ENCODE results near the gene HS6ST3. TPM values are rescaled to one million over a fixed set of nuclear protein-coding genes. Genes with fewer than 3 reads are reported as not detected.

The HS6ST3 gene
- total RNA-seq, 1 donor, result under 0.01 TPM

DNA sequence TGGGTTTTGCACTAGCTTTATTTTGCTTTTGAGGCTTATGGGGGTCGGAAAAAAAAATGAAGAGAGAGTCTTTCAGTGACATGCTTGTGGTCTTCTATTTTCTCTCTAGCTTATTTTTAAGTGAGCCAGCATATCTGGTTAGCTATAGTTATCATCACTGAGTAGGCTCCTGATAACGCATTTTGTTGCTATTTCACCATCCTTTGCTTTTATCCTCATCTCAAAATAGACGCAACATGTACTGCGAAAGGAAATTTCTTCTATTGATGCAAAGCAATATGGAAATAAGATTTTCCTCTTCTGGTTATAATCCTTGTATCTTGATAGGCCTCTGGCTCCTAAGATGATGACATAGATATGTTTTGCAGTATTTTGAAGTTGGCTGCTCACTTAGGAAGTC lies 630.5 kb downstream of the HS6ST3 start:
- Histone ChIP-seq H3K4me3 (ENCODE audit: low read length) (no peak overlapping the region), H3K27me3 (ENCODE audit: insufficient read depth, low read length) (no peaks in the 10 kb centered on the region), H3K4me1 (ENCODE audit: insufficient read depth, low read length) (no peaks in the 10 kb centered on the region), H3K9me3 (ENCODE audit: low read depth, low read length) (no peaks in the 10 kb centered on the region)

GRCh38 chr13:96726651-96727050 lies 636.7 kb downstream of the HS6ST3 start:
- Histone ChIP-seq H3K4me3 (ENCODE audit: low read length) (no peak overlapping the region), H3K9me3 (ENCODE audit: low read depth, low read length) (no peaks in the 10 kb centered on the region), H3K4me1 (ENCODE audit: insufficient read depth, low read length) (no peaks in the 10 kb centered on the region), H3K27me3 (ENCODE audit: insufficient read depth, low read length) (no peaks in the 10 kb centered on the region)

- H3K27me3 ChIP-seq (ENCODE audit: insufficient read depth, low read length), result no peaks in the 10 kb centered on the region
- no peaks in the 10 kb centered on the region for H3K4me1 ChIP-seq (ENCODE audit: insufficient read depth, low read length)
- no peak overlapping the region for H3K4me3 ChIP-seq (ENCODE audit: low read length)
- H3K9me3 ChIP-seq (ENCODE audit: low read depth, low read length), result no peaks in the 10 kb centered on the region
Measured at GRCh38 chr13:96728463-96728862, 638.6 kb downstream of the HS6ST3 start.

DNA sequence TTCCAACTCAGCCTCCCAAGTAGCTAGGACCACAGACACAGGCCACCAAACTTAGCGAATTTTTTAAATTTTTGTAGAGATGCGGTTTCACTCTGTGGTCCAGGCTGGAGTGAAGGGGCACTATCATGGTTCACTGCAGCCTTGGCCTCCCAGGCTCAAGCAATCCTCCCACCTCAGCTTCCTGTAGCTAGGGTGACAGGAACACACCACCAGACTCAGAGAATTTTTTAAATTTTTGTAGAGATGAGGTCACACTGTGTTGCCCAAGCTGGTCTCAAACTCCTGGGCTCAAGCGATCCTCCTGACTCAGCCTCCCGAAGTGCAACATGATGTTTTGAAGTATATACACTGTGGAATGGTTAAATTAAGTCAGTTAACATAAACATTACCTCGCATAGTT lies 640.8 kb downstream of the HS6ST3 start:
- Histone ChIP-seq H3K4me3 (ENCODE audit: low read length) (no peak overlapping the region), H3K9me3 (ENCODE audit: low read depth, low read length) (no peaks in the 10 kb centered on the region), H3K27me3 (ENCODE audit: insufficient read depth, low read length) (no peaks in the 10 kb centered on the region), H3K4me1 (ENCODE audit: insufficient read depth, low read length) (no peaks in the 10 kb centered on the region)

DNA sequence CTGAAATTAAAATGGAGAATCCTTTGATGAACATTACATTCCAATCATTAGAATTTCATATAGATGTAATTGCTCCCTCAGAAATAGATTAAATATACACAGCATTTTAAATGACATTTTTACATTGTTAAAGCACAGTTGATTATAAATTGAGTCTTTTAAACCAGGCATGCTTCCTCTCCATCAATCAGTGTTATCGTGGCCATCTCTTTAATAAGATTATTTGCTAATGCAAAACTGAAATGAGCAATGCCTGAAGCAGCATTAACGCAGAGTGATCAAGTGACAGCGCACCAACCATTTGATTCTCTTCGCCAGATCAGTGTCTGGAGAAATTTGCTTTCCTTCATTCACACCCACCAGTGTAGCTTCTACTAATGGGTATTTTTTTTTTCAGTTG lies 644.6 kb downstream of the HS6ST3 start:
- Histone ChIP-seq H3K27me3 (ENCODE audit: insufficient read depth, low read length) (no peaks in the 10 kb centered on the region), H3K4me1 (ENCODE audit: insufficient read depth, low read length) (no peaks in the 10 kb centered on the region), H3K9me3 (ENCODE audit: low read depth, low read length) (no peaks in the 10 kb centered on the region), H3K4me3 (ENCODE audit: low read length) (no peak overlapping the region)

GRCh38 chr13:96741779-96742178 lies 651.9 kb downstream of the HS6ST3 start:
- H3K4me1 ChIP-seq (ENCODE audit: insufficient read depth, low read length), result no peaks in the 10 kb centered on the region
- no peaks in the 10 kb centered on the region for H3K27me3 ChIP-seq (ENCODE audit: insufficient read depth, low read length)
- H3K4me3 ChIP-seq (ENCODE audit: low read length), result no peak overlapping the region
- H3K9me3 ChIP-seq (ENCODE audit: low read depth, low read length), result no peaks in the 10 kb centered on the region

DNA sequence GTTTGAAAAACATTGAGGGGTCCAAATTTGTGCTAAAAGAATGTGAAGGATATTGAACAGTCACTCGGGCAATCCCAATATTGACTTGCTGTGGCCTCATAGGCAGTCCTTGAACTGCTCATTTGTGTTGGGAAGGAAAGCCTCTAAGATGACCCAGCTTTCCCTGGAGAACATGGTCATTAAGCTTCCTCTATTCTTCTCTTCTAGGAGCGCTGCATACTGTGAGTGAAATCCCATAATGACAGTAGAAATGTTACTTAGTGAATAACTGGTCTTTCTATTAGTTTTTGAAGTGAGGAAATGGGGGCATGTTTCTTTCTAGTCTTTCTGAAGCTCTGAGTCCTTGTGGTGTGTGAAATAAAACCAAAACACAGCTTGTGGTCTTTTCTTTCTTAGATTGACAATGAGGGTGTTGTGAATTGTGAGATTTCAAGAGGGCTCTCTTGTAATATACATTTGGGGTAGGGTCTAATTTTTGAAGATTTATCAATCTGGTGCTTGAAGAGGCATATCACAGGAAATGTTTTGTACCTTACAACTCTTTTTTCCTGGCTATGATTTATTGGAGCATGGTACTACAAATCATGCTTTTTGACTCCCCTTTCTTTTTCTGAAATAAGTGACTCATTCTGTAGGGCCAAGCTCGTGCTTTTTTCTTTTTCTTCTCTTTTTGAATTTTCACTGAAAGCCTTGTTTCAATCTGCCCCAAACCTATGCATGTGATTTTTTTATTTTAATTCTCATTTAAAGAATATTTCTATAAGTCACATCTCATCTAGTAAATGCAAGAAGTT lies 653.6 kb downstream of the HS6ST3 start:
- no peaks in the 10 kb centered on the region for H3K4me1 ChIP-seq (ENCODE audit: insufficient read depth, low read length)
- no peak overlapping the region for H3K4me3 ChIP-seq (ENCODE audit: low read length)
- no peaks in the 10 kb centered on the region for H3K27me3 ChIP-seq (ENCODE audit: insufficient read depth, low read length)
- no peaks in the 10 kb centered on the region for H3K9me3 ChIP-seq (ENCODE audit: low read depth, low read length)

DNA sequence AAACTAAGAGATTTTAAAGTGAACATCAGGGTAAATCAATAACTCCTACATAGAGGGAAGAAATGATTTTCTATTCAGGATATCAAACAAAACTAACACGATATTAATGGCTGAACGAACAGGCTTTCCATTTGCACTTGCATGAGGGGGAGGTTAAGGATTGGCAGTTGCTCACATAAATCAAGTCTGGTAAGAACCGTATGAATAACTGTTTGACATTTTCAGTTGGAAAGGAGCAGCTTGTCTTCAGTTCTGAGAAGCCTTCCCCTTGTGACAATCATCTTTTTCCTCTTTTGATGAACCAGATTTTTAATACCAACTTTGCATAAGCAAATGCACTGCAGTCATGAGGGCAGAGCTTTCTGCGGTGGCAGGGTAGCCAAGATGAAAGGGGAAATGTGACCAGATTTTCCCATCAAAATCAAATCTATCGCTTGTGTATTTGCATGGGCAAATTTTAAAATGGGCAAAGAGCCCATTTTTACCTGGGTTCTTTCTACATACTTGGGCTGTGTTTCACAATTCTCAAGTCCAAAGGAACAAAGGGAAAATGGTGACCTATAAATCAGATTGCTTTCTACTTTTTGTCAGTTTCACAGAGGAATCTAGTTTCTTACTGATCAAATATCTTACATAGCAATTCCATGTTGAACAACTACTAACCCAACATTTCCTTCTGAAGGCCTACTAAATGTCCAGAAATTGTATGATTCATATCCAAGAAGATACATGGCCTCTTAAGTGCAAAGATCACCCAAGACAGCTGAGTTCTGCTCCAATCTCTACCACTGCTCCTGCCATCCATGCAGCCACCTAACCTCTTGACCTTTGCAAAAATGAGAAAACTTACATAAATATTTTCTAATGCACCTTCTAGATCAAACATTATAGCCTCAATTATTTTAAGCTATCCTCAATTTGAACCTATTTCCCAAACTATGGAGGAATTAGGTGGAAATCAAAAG lies 654.7 kb downstream of the HS6ST3 start:
- no peak overlapping the region for H3K4me3 ChIP-seq (ENCODE audit: low read length)
- no peaks in the 10 kb centered on the region for H3K9me3 ChIP-seq (ENCODE audit: low read depth, low read length)
- H3K4me1 ChIP-seq (ENCODE audit: insufficient read depth, low read length), result no peaks in the 10 kb centered on the region
- H3K27me3 ChIP-seq (ENCODE audit: insufficient read depth, low read length), result no peaks in the 10 kb centered on the region

- no peaks in the 10 kb centered on the region for H3K27me3 ChIP-seq (ENCODE audit: insufficient read depth, low read length)
- no peaks in the 10 kb centered on the region for H3K4me1 ChIP-seq (ENCODE audit: insufficient read depth, low read length)
- H3K4me3 ChIP-seq (ENCODE audit: low read length), result no peak overlapping the region
- no peaks in the 10 kb centered on the region for H3K9me3 ChIP-seq (ENCODE audit: low read depth, low read length)
Measured at GRCh38 chr13:96746886-96747285, 657.0 kb downstream of the HS6ST3 start.

GRCh38 chr13:96749825-96750224 lies 659.9 kb downstream of the HS6ST3 start:
- Histone ChIP-seq H3K4me3 (ENCODE audit: low read length) (no peak overlapping the region), H3K9me3 (ENCODE audit: low read depth, low read length) (no peaks in the 10 kb centered on the region), H3K4me1 (ENCODE audit: insufficient read depth, low read length) (no peaks in the 10 kb centered on the region), H3K27me3 (ENCODE audit: insufficient read depth, low read length) (no peaks in the 10 kb centered on the region)

- no peaks in the 10 kb centered on the region for H3K4me1 ChIP-seq (ENCODE audit: insufficient read depth, low read length)
- H3K27me3 ChIP-seq (ENCODE audit: insufficient read depth, low read length), result no peaks in the 10 kb centered on the region
- H3K9me3 ChIP-seq (ENCODE audit: low read depth, low read length), result no peaks in the 10 kb centered on the region
- no peak overlapping the region for H3K4me3 ChIP-seq (ENCODE audit: low read length)
Measured at GRCh38 chr13:96751089-96751488, 661.2 kb downstream of the HS6ST3 start.

- H3K4me3 ChIP-seq (ENCODE audit: low read length), result no peak overlapping the region
- H3K27me3 ChIP-seq (ENCODE audit: insufficient read depth, low read length), result no peaks in the 10 kb centered on the region
- no peaks in the 10 kb centered on the region for H3K4me1 ChIP-seq (ENCODE audit: insufficient read depth, low read length)
- H3K9me3 ChIP-seq (ENCODE audit: low read depth, low read length), result no peaks in the 10 kb centered on the region
Measured at GRCh38 chr13:96762876-96763275, 673.0 kb downstream of the HS6ST3 start.

DNA sequence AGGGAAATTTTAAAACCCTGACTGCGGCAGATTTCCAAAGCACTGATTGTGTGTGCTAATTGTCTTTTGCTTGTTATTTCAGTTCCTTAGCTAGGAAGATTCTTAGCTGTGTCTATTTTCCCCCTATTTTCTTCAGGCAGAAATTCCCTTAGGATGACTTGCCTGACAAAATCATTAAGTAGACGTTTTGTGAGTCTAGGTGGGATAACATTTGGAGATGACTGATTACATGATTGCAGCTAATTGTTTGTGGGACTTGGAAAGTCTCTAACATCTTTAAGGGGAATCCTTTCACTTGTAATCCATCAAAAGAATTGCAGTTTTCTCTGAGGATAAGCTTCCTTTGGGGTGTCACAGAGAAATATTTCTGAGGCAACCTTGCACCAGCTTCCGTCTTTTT lies 676.4 kb downstream of the HS6ST3 start:
- Histone ChIP-seq H3K9me3 (ENCODE audit: low read depth, low read length) (no peaks in the 10 kb centered on the region), H3K27me3 (ENCODE audit: insufficient read depth, low read length) (no peaks in the 10 kb centered on the region), H3K4me1 (ENCODE audit: insufficient read depth, low read length) (no peaks in the 10 kb centered on the region), H3K4me3 (ENCODE audit: low read length) (no peak overlapping the region)

DNA sequence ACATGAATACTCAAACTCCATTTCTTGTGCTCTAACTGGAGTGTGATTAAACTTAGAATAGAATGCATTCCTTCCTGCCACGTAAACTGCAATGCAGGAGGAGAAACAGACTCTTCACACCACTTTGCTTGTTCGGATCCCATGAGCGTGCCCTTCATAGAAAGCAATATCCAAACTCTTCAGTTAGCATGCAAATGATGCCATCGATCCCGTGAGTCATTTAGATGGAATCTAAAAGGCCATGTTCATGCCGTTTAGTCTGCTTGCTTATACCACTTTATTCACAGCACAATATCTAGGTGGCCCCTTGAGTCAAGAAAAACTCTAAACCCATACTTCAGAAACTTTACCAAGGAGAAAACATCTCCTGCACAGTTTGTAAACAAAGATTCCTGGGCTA lies 678.6 kb downstream of the HS6ST3 start:
- Histone ChIP-seq H3K27me3 (ENCODE audit: insufficient read depth, low read length) (no peaks in the 10 kb centered on the region), H3K4me3 (ENCODE audit: low read length) (no peak overlapping the region), H3K4me1 (ENCODE audit: insufficient read depth, low read length) (no peaks in the 10 kb centered on the region), H3K9me3 (ENCODE audit: low read depth, low read length) (no peaks in the 10 kb centered on the region)

- Histone ChIP-seq H3K4me3 (ENCODE audit: low read length) (no peak overlapping the region), H3K27me3 (ENCODE audit: insufficient read depth, low read length) (no peaks in the 10 kb centered on the region), H3K9me3 (ENCODE audit: low read depth, low read length) (no peaks in the 10 kb centered on the region), H3K4me1 (ENCODE audit: insufficient read depth, low read length) (no peaks in the 10 kb centered on the region)
Measured at GRCh38 chr13:96769874-96770273, 680.0 kb downstream of the HS6ST3 start.

Measured in mononuclear cell (primary cell).